Measurements from ENCODE around the gene C1orf232.

C1orf232 gene

GRCh38 chr1:26177182-26177684, 8.5 kb upstream of the C1orf232 start, which contains the start of gene CNKSR1:
TSS of gene CNKSR1 (plus strand) at chr1:26177491. CDS start at chr1:26177548, 57 bp downstream.
- no peak for DNase-seq

GRCh38 chr1:26175346-26175745, 6.6 kb upstream of the C1orf232 start:
- DNase-seq = no peak

- no peak for DNase-seq
Observed at GRCh38 chr1:26171084-26172072, 2.6 kb upstream of the C1orf232 start, which contains the start of gene ZNF593OS. TSS of gene ZNF593OS (minus strand) at chr1:26171832. CDS start at chr1:26171661, 171 bp downstream.

GRCh38 chr1:26170472-26170821, 1.7 kb upstream of the C1orf232 start:
- DNase-seq = no peak

GRCh38 chr1:26169669-26170471, 1.1 kb upstream of the C1orf232 start, which contains the start of gene ZNF593:
TSS of gene ZNF593 (plus strand) at chr1:26169908. CDS start at chr1:26169984, 76 bp downstream.
- DNase-seq = peak; percentile 95 to 98 (median 96)

GRCh38 chr1:26169198-26169554, 413 bp upstream of the C1orf232 start:
- DNase-seq = no peak

GRCh38 chr1:26166719-26167281, 2.0 kb downstream of the C1orf232 start:
- no peak for DNase-seq

GRCh38 chr1:26164861-26165842, 3.6 kb downstream of the C1orf232 start:
- peak in 2 of 4 experiments; percentile 19 to 32 for DNase-seq

- peak; percentile 46 to 79 (median 62) for DNase-seq
Observed at GRCh38 chr1:26164036-26164860, 4.5 kb downstream of the C1orf232 start.

GRCh38 chr1:26163684-26164035, 5.1 kb downstream of the C1orf232 start:
- no peak for DNase-seq

GRCh38 chr1:26162220-26162709, 6.5 kb downstream of the C1orf232 start:
- DNase-seq = no peak

- DNase-seq = peak; percentile 50 to 84 (median 64)
Observed at GRCh38 chr1:26161415-26162219, 7.1 kb downstream of the C1orf232 start.

GRCh38 chr1:26160527-26161414, 8.0 kb downstream of the C1orf232 start:
- DNase-seq = no peak

GRCh38 chr1:26159743-26160039, 9.1 kb downstream of the C1orf232 start:
- DNase-seq = no peak

- no peak for DNase-seq
Observed at GRCh38 chr1:26158908-26159742, 9.6 kb downstream of the C1orf232 start, which contains the start of gene FAM110D. TSS of gene FAM110D (plus strand) at chr1:26159079. CDS start at chr1:26161292, 2,213 bp downstream.

- DNase-seq = no peak
Observed at GRCh38 chr1:26158271-26158907, 10.4 kb downstream of the C1orf232 start.

All from suppressor macrophage (primary cell).